ENCODE data around the gene CBLN4. TPM values are rescaled to one million over a fixed set of nuclear protein-coding genes. Genes with fewer than 3 reads are reported as not detected.

Gene CBLN4
- total RNA-seq, 1 donor from 2014 or later: not detected

DNA sequence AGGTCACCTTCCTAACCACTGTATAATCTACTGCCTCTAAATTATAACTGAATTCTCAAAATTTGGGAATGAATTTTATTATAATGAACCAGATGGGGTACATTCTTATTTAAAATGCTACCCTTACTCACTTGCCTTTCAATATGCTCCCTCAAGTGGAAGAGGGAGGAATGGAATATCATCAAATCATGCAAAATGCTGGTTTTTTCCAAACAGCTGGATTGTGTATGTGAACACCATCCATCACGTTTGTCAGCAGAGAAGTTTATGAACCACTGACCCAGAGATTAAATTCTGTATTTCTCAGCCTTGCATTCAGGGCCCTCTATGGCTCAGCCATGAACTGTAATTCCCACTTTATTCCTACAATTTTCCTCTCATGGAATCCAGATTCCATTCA, 40.5 kb downstream of the CBLN4 start:
- H3K4me3 Mint-ChIP-seq: no peak overlapping the region

DNA sequence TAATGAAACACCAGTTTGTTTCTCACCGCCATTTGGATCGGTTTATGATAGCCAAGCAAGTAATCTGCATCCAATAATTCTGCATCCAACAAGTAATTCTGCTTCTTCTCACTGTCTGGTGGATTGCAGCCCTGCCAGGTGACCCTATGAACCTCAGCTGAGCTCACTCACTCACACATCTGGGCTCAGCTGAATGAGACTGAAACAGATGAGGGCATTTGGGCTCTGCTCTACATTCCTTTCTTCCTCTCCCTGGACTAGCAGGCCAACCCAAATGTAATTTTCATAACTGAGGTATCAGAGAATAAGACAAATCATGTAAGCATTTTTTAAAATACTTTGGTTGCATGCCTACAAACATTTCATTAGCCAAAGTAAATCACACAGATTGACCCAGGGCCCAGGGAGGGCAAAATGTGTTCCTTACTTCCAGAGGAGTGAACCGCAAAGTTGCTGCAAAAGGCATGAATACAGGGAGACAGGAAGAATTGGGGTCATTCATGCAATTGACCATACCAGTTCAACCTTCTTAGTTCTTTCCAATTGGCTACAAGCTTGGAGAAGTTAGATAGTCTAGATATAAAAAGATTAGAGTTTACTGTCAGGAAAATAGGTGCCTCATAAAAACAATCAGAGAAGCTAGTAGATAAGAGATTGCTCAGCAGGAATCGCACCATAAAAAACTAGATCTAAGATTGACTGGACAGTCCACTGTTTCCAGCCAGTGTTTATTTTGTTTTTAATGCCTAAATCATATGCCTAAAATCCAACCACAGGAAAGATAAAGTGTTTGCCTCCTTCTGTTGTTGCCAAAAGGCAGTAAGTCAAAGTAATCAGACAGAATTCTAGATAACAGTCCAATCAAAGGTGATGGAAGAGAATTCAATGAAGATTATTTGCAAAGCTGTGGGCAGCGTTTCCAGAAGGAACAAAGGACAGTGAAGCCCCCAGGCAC, 43.7 kb downstream of the CBLN4 start:
- TF ChIP-seq, protein P1, sequence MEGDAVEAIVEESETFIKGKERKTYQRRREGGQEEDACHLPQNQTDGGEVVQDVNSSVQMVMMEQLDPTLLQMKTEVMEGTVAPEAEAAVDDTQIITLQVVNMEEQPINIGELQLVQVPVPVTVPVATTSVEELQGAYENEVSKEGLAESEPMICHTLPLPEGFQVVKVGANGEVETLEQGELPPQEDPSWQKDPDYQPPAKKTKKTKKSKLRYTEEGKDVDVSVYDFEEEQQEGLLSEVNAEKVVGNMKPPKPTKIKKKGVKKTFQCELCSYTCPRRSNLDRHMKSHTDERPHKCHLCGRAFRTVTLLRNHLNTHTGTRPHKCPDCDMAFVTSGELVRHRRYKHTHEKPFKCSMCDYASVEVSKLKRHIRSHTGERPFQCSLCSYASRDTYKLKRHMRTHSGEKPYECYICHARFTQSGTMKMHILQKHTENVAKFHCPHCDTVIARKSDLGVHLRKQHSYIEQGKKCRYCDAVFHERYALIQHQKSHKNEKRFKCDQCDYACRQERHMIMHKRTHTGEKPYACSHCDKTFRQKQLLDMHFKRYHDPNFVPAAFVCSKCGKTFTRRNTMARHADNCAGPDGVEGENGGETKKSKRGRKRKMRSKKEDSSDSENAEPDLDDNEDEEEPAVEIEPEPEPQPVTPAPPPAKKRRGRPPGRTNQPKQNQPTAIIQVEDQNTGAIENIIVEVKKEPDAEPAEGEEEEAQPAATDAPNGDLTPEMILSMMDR (conservative IDR thresholded peaks at IDR 0.05): no peak
- Mint-ChIP-seq H3K27ac (ENCODE audit: unreplicated experiment) (no peak overlapping the region), H3K9me3 (peaks cover 40% of the 10 kb centered on the region), H3K36me3 (ENCODE audit: low read depth) (peaks cover 11% of the 10 kb centered on the region), H3K4me1 (no peaks in the 10 kb centered on the region), H3K4me3 (no peak overlapping the region), H3K27me3 (ENCODE audit: low read depth) (no peaks in the 10 kb centered on the region)
- DNase-seq (ENCODE audit: low read depth, low spot score): no peak

More for the DNA sequence above, 40.5 kb downstream of the CBLN4 start:
- Mint-ChIP-seq H3K27ac (ENCODE audit: unreplicated experiment) (no peak overlapping the region), H3K36me3 (ENCODE audit: low read depth) (peaks cover 9% of the 10 kb centered on the region), H3K27me3 (ENCODE audit: low read depth) (no peaks in the 10 kb centered on the region), H3K9me3 (peaks cover 43% of the 10 kb centered on the region), H3K4me1 (no peaks in the 10 kb centered on the region)
- DNase-seq (ENCODE audit: low read depth, low spot score): no peak
- TF ChIP-seq, protein P1 (conservative IDR thresholded peaks at IDR 0.05): no peak

DNA sequence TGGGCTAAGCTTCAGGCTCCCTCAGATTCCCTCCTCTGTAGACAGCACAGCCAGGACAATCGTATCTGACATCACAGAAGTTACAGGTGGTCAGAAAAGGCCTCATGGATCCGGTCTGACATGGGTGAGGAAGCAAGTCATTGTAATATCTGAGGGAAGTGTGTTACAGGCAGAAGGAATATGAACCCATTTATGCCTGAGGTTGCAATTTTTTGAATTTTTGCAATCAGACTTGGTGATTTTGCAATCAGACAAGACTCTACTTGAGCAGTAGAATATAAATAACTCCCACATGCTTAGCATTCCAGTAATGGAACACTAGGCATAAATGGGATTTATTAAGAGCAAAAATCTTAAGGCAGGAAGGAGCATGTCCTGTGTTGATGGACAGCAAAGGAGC, 52.1 kb downstream of the CBLN4 start:
- peaks cover 16% of the 10 kb centered on the region for H3K9me3 Mint-ChIP-seq
- H3K27me3 Mint-ChIP-seq (ENCODE audit: low read depth): no peaks in the 10 kb centered on the region
- H3K4me1 Mint-ChIP-seq: no peaks in the 10 kb centered on the region
- TF ChIP-seq, protein P1 (conservative IDR thresholded peaks at IDR 0.05): no peak
- H3K27ac Mint-ChIP-seq (ENCODE audit: unreplicated experiment): no peak overlapping the region
- no peak for DNase-seq (ENCODE audit: low read depth, low spot score)
- peaks cover 6% of the 10 kb centered on the region for H3K36me3 Mint-ChIP-seq (ENCODE audit: low read depth)
- no peak overlapping the region for H3K4me3 Mint-ChIP-seq

DNA sequence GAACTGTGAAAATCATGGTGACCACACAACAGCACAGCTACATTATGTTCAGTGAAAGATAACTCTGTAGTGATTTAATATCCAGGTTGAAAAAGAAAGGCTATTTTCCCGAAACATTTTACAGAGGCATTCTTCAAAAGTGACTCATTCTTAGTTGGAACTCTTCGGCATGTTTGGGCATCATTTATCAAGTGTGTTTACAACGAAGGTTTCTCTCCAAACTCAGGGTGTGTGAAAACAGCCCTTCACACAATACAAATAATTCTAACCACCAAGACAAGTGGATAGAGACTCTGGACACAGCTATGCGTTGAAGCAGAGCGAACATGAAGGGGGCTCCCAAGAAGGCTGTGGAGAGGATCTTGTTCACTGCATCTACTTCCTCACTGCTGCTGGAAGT, 57.6 kb downstream of the CBLN4 start:
- TF ChIP-seq, protein P1 (conservative IDR thresholded peaks at IDR 0.05): no peak
- H3K27ac Mint-ChIP-seq (ENCODE audit: unreplicated experiment): no peak overlapping the region
- no peaks in the 10 kb centered on the region for H3K27me3 Mint-ChIP-seq (ENCODE audit: low read depth)
- peaks cover 15% of the 10 kb centered on the region for H3K36me3 Mint-ChIP-seq (ENCODE audit: low read depth)
- no peaks in the 10 kb centered on the region for H3K4me1 Mint-ChIP-seq
- no peak overlapping the region for H3K4me3 Mint-ChIP-seq
- H3K9me3 Mint-ChIP-seq: peaks cover 30% of the 10 kb centered on the region
- DNase-seq (ENCODE audit: low read depth, low spot score): no peak

Other genes with a start within 250 kb of the CBLN4 start
- gene MC3R, start 243.2 kb upstream of the CBLN4 start, total RNA-seq: not detected in 2 replicates

Measured in neural crest cell (in vitro differentiated cells).